Stimulated activated CD4-positive, alpha-beta T cell treated with anti-CD3 and anti-CD28 coated beads, TNF-alpha, amount 100 ng/mL, for 1 hour (primary cell): ENCODE data around the gene VASP.

ENCODE experiments used
- DNase-seq, 3 donors: peaks; one replicate each; pipeline ENCODE4 v3.0.0-alpha.2; 2020; ENCODE audit warnings: low read depth in 3 of 3, low spot score in 1 of 3

VASP gene

GRCh38 chr19:45473682-45474605, 33.3 kb upstream of the VASP start:
- DNase-seq = no peak

DNA sequence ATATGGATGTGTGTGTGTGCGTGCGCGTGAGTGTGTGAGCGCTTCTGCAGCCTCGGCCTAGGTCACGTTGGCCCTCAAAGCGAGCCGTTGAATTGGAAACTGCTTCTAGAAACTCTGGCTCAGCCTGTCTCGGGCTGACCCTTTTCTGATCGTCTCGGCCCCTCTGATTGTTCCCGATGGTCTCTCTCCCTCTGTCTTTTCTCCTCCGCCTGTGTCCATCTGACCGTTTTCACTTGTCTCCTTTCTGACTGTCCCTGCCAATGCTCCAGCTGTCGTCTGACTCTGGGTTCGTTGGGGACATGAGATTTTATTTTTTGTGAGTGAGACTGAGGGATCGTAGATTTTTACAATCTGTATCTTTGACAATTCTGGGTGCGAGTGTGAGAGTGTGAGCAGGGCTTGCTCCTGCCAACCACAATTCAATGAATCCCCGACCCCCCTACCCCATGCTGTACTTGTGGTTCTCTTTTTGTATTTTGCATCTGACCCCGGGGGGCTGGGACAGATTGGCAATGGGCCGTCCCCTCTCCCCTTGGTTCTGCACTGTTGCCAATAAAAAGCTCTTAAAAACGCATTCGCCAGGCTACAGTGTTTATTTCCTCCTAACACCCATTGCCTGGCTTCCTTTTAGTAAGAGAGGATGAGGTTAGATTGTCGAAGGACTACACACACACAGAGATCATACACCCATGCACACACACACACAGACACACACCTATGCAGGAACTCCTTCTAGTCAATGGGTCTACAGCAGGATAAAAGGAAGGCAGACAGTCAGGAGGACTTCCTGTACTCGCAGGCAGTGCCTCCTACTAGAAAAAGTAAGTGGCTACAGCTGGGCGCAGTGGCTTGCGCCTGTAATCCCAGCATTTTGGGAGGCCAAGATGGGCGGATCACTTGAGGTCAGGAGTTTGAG, 32.4 kb upstream of the VASP start:
- DNase-seq = no peak

DNA sequence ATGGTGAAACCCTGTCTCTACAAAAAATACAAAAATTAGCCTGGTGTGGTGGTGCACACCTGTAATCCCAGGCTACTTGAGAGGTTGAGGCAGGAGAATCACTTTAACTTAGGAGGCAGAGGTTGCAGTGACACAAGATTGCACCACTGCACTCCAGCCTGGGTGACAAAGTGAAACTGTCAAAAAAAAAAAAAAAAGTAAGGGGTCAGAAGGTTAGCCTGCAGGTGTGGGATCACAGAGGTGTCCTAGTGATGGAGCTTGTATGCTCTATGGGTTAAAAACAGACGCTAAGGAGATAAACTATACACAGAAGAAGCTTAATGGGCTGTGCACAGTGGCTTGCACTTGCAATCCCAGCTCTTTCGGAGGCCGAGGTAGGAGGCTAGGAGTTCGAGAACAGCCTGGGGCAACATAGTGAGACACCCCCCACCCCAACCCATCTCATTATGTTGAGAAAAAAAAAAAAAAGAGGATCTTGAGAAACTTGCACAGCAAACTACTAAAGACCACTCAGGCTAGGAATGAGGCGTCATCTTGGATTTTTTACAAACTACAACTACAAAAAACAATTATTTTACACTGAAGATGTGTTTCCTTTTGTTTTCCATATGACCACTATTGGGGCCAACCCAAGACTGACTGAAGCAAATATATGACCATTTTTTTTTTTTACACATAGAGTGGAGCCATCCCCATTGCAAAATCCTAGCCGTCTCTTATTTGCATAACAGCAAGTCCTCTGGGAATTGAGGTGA, 31.6 kb upstream of the VASP start:
- DNase-seq = no peak

- no peak for DNase-seq
These were observed 31.0 kb upstream of the VASP start for GRCh38 chr19:45476304-45476703.

GRCh38 chr19:45477186-45477585, 30.1 kb upstream of the VASP start:
- no peak for DNase-seq

DNA sequence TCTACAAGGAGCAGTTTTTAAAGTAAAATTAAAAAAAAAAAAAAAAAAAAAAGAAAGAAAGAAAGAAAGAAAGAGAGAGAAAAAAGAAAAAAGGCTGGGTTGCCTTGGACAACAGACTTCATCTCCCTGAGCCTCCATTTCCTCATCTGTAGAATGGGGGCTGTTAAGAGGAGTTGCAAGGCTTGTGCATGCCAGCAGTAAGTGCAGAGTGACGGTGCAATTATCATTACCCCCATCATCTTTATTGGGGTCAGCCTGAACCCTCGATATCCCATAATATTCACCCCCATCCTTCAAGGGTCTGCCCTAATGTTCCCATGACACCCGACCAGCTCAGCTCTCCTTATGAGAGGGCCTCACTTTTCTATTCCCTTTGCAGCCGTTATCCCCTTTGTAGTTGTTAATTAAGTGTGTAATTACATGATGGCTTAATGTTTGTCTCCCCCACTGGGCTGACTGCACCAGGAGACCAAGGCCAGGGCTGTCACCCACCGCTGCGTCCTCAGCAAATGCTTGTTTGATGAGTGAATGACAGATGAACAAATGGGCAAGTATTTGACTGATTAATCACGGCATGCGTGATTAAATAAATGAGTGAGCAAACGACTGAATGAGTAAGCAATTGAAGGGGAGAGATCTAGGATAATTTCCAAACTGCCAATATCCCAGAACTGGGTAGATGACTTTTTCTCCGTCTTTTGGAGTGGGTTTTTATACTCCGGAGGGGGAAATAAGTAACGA, 29.4 kb upstream of the VASP start:
- DNase-seq = no peak

- DNase-seq = peak; percentile 68 to 86 (median 84)
These were observed 28.6 kb upstream of the VASP start for GRCh38 chr19:45478454-45479238.

- DNase-seq = no peak
These were observed 24.2 kb upstream of the VASP start for GRCh38 chr19:45483033-45483432.

GRCh38 chr19:45484273-45484945, 22.9 kb upstream of the VASP start:
- DNase-seq = no peak

- DNase-seq = peak; percentile 91 to 97 (median 93)
These were observed 21.8 kb upstream of the VASP start for GRCh38 chr19:45485305-45486077.

DNA sequence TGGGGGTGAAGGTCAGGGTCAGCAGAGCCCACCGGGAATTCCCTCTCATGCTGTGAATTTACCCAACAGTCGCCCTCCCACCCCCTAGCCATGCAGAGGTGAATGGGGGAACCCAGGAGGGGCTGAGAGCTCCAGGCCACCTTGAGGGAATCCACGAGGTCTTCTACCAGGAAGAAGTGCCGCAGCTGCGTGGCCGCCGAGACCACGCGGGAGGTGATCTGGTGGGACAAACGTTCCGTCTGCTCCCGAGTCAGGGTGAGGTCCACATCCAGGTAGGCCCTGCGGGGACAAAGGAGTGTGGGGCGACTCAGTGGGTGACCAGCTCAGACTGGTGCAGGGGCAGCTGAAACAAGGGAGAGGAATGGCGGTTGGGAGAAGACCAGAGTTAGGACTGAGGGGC, 18.6 kb upstream of the VASP start:
- DNase-seq = no peak

- DNase-seq = no peak
These were observed 17.9 kb upstream of the VASP start for GRCh38 chr19:45489216-45489855.

DNA sequence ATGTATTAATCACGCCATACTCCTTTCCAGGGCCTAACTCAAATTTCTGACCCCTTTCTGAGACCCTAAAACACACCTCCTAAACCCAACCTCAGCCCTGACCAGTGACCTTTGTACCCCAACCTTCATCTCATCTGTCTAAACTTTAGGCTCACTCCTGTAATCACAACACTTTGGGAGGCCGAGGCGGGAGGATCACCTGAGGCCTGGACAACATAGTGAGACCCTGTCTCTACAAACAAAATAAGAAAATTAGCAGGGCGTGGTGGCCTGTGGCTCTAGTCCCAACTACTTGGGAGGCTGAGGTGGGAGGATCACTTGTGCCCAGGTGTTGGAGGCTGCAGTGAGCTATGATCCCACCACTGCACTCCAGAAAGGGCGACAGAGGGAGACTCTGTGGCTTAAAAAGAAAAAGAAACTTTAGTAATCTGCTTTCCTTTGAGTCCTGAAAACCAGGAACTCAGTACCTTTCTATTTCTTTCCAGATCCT, 15.1 kb upstream of the VASP start:
- no peak for DNase-seq

GRCh38 chr19:45492627-45493470, 14.4 kb upstream of the VASP start:
- no peak for DNase-seq

- no peak for DNase-seq
These were observed 12.9 kb upstream of the VASP start for GRCh38 chr19:45494261-45494916.

DNA sequence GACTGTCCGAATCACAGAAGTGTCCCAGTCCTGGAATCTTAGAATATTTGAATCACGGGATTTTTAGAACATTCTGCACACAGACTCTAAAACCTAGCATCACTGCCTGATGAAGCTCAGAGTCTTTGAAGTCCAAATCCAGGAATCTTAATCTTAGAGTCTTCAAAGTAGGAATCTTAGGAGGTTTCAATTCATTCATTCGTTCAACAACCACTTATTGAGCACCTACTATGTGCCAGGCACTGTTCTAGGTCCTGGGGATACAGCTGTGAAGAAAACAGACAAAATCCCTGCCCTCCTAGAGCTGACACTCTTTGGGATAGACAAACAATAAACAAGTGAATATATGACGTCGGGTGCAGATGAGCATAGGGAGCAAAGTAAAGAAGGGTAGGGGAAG, 12.1 kb upstream of the VASP start:
- no peak for DNase-seq
